Activated CD4-positive, alpha-beta memory T cell treated with anti-CD3 and anti-CD28 coated beads, Interleukin-2, amount 10 ng/mL, durations not matched to agents 7 days and 5 days (primary cell): ENCODE measurements around the gene NFATC1. TPM values are rescaled to one million over a fixed set of nuclear protein-coding genes. Genes with fewer than 3 reads are reported as not detected.
A peak's percentile ranks its signal among the peaks of the same experiment; 100 is the strongest.
"Not testable (repeated sequence)": the region's sequence is repeated elsewhere in the genome, so short reads cannot be mapped to it uniquely, and the experiment has no call there.

ENCODE experiments used
- CTCF ChIA-PET: fragments of 350-600 bp; sonication (Branson Sonifier 250); formaldehyde crosslinking; loops from one replicate; lab custom pipeline; 2021; ENCODE audit warnings: antibody characterized with exemption, inconsistent platforms; lab: Charles Lee
- POLR2A ChIA-PET: fragments of 350-600 bp; sonication (Branson Sonifier 250); formaldehyde crosslinking; loops from one replicate; lab custom pipeline; 2021; ENCODE audit warnings: antibody characterized with exemption; lab: Charles Lee
- DNase-seq: peaks from one replicate; pipeline ENCODE4 v3.0.0-alpha.2; 2020
- H3K27ac Mint-ChIP-seq: one replicate; pipeline ENCODE4 v1.8.0; 2021; ENCODE audit warnings: mild to moderate bottlenecking, mixed read lengths
- H3K27me3 Mint-ChIP-seq: one replicate; pipeline ENCODE4 v1.8.0; 2021; ENCODE audit warnings: mixed read lengths
- H3K36me3 Mint-ChIP-seq: one replicate; pipeline ENCODE4 v1.8.0; 2021; ENCODE audit warnings: low read depth, mixed read lengths
- H3K4me1 Mint-ChIP-seq: one replicate; pipeline ENCODE4 v1.8.0; 2021; ENCODE audit warnings: mixed read lengths
- H3K4me3 Mint-ChIP-seq: one replicate; pipeline ENCODE4 v1.8.0; 2021; ENCODE audit warnings: mild to moderate bottlenecking, mixed read lengths
- H3K9me3 Mint-ChIP-seq: one replicate; pipeline ENCODE4 v1.8.0; 2021; ENCODE audit warnings: mixed read lengths
- total RNA-seq, 2 experiments: library from RNA; stranded (reverse); gene quantifications; one replicate each; pipeline ENCODE4 v1.2.3, GENCODE V29; 2021

The NFATC1 gene
- total RNA-seq, 2 experiments from 2014 or later: 43.8 to 44.5 TPM

DNA sequence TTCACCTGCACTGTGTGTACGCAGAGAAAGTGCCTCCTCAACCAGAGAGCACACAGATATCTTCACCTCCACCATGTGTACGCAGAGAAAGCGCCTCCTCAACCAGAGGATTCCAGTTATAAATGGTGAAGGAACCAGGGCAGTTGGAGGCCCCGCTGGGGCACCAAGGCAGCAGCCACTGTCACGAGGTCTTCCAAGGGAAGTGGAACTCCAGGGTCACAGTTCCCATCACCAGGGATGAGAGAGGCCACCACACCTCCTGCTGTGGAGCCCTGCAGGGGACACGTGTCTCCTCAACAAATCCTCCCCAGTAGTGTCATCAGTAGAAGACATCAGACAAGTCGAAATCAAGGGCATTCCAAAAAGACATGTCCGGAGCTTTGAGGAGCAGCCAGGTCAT is 28.2 kb upstream of the NFATC1 start:
- ChIA-PET POLR2A (no interaction called here), CTCF (interaction anchor here (1.6 kb wide), 1 partner anchor 12 kb away, joined by 6 read pairs; no protein-coding TSS in a partner anchor)
- H3K27me3 Mint-ChIP-seq: no peaks in the 10 kb centered on the region
- no peak overlapping the region for H3K4me3 Mint-ChIP-seq
- H3K4me1 Mint-ChIP-seq: peaks cover 18% of the 10 kb centered on the region
- H3K27ac Mint-ChIP-seq: no peak overlapping the region
- H3K36me3 Mint-ChIP-seq: peaks cover 10% of the 10 kb centered on the region
- DNase-seq: peak; percentile 2
- no peaks in the 10 kb centered on the region for H3K9me3 Mint-ChIP-seq

DNA sequence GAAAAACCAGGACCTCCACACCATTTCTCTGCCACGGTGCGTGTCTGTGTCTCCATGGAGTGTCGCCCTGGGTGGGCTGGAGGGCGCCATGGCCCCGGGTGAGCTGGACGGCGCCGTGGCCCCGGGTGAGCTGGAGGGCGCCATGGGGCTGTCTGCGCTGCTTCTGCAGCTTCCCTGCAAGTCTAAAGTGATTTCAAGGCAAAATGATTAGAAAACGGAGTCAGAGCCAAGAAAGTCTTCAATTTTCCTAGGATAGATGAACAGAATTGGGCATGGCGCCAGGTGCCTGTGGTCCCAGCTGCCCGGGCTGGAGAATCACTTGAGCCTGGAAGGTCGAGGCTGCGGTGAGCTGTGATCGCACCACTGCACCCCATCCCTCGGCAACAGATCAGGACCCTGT is 27.7 kb upstream of the NFATC1 start:
- no peaks in the 10 kb centered on the region for H3K27me3 Mint-ChIP-seq
- H3K27ac Mint-ChIP-seq: no peak overlapping the region
- no peak overlapping the region for H3K4me3 Mint-ChIP-seq
- peaks cover 18% of the 10 kb centered on the region for H3K4me1 Mint-ChIP-seq
- H3K9me3 Mint-ChIP-seq: no peaks in the 10 kb centered on the region
- CTCF ChIA-PET: interaction anchor here (0.8 to 1.6 kb wide), 2 partner anchors 10 to 12 kb away, joined by 3 to 6 read pairs; no protein-coding TSS in a partner anchor
- DNase-seq: no peak
- H3K36me3 Mint-ChIP-seq: peaks cover 10% of the 10 kb centered on the region
- POLR2A ChIA-PET: interaction anchor here (0.8 kb wide), 1 partner anchor 24 kb away, joined by 3 read pairs; no protein-coding TSS in a partner anchor

DNA sequence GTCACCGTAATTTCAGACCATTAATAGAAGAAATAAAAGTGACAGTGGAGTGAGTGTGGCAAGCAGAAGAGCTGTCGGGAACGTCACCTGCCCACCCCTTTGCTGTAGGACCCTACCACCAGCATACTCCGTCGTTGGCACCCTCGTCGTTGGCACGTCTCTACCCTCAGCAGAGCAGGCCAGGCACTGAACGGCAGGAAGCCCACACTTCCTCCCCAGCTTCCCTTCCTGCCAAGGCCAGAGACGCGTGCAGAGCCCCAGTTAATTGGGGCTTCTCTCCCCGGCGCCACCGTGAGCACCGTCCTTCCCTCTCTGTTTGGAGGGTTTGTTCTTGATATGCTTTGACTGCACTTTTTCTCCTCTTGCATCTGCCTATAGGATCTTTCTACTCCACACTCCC is 27.0 kb upstream of the NFATC1 start:
- H3K27ac Mint-ChIP-seq: no peak overlapping the region
- no peak for DNase-seq
- H3K4me1 Mint-ChIP-seq: peaks cover 18% of the 10 kb centered on the region
- ChIA-PET POLR2A (interaction anchor here (0.8 kb wide), 1 partner anchor 23 kb away, joined by 3 read pairs; no protein-coding TSS in a partner anchor), CTCF (interaction anchor here (0.8 to 1.6 kb wide), 2 partner anchors 9 to 11 kb away, joined by 3 to 6 read pairs; no protein-coding TSS in a partner anchor)
- no peak overlapping the region for H3K4me3 Mint-ChIP-seq
- H3K27me3 Mint-ChIP-seq: no peaks in the 10 kb centered on the region
- no peaks in the 10 kb centered on the region for H3K9me3 Mint-ChIP-seq
- peaks cover 6% of the 10 kb centered on the region for H3K36me3 Mint-ChIP-seq

DNA sequence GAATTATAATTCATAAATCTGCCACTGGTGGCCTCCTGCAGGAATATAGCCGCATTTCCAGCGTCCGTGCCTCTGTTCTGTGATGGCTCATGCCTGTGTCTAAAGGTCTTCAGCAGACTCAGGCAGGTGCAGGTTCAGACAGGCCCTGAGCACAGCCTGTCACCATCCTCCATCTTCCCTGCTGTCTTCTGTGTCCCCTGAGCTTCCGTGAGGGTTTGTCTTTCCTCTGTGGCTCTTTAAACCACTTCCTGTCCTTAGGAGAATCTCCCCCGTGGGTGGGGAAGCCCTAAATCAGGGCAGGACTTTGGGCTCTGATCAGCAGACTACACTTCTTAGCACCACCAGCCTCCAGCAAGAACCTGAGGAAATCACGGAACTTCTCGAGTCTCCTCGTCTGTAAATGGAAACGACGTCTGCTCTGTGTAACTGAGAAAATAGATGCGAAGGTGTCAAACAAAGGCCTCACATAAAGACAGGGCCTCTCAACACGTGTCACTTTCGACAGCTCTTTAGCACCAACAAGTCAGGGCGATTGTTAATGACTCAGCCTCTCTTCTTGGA is 24.1 kb upstream of the NFATC1 start:
- H3K36me3 Mint-ChIP-seq: peaks cover 6% of the 10 kb centered on the region
- peaks cover 18% of the 10 kb centered on the region for H3K4me1 Mint-ChIP-seq
- DNase-seq: no peak
- ChIA-PET CTCF (no interaction called here), POLR2A (no interaction called here)
- no peak overlapping the region for H3K4me3 Mint-ChIP-seq
- peak overlapping the region; percentile 53 for H3K27ac Mint-ChIP-seq
- no peaks in the 10 kb centered on the region for H3K9me3 Mint-ChIP-seq
- no peaks in the 10 kb centered on the region for H3K27me3 Mint-ChIP-seq

DNA sequence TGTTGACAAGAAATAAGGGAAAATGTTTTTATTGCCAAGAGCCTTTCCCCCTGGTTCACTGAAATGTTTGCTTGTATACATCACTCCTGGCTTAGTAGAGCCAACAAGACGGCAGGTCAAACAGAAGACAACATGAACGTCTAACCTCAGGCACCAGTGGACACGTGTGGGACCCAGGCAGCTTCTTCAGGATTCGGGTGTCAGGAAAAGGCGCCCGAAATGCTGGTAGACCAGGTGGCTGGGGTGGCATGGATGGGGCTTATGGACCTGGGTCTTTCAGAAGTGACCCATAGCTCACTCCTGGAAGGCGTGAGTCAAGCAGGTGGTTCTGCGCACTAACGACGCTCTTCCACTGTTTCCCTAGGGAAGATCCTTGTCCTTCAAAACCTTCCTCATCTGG is 23.3 kb upstream of the NFATC1 start:
- Mint-ChIP-seq H3K4me3 (no peak overlapping the region), H3K36me3 (peaks cover 6% of the 10 kb centered on the region), H3K4me1 (peaks cover 18% of the 10 kb centered on the region), H3K9me3 (no peaks in the 10 kb centered on the region), H3K27me3 (no peaks in the 10 kb centered on the region), H3K27ac (no peak overlapping the region)
- DNase-seq: no peak
- POLR2A ChIA-PET: no interaction called here
- CTCF ChIA-PET: no interaction called here

DNA sequence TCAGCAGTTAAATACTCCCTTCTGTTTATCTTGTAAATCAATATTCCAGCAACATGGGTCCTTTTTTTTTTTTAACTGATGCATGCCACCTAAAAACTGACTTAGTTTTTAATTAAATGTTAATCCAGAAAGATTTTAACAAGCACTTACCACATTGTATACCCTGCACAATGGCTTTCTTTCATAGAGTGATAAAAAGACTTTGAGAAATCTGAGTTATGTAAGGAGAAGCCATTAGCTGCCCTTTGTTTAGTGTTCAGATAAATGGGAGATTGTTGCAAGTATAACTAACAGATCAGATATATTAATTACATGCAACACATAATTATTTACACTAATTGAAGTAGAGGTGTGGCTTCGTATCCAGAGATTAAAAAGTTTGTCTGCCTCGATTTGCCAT is 22.7 kb upstream of the NFATC1 start:
- peaks cover 7% of the 10 kb centered on the region for H3K36me3 Mint-ChIP-seq
- no peak overlapping the region for H3K4me3 Mint-ChIP-seq
- POLR2A ChIA-PET: no interaction called here
- H3K27ac Mint-ChIP-seq: no peak overlapping the region
- no peaks in the 10 kb centered on the region for H3K9me3 Mint-ChIP-seq
- peaks cover 19% of the 10 kb centered on the region for H3K4me1 Mint-ChIP-seq
- no peak for DNase-seq
- CTCF ChIA-PET: no interaction called here
- no peaks in the 10 kb centered on the region for H3K27me3 Mint-ChIP-seq

DNA sequence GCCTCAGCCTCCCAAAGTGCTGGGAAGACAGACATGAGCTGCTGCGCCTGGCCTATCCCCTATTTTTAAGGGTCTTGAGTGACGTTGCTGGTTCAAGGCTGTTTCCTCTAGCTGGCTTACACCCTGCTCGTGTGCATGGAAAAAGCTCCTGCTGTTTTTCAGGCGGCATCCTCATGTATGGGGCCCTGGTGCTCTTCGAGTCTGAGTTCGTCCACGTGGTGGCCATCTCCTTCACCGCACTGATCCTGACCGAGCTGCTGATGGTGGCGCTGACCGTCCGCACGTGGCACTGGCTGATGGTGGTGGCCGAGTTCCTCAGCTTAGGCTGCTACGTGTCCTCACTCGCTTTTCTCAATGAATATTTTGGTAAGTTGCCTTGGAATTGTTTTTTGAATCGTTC is 22.0 kb upstream of the NFATC1 start:
- no peak for DNase-seq
- POLR2A ChIA-PET: no interaction called here
- Mint-ChIP-seq H3K4me3 (no peak overlapping the region), H3K36me3 (peaks cover 9% of the 10 kb centered on the region), H3K9me3 (no peaks in the 10 kb centered on the region), H3K4me1 (peaks cover 19% of the 10 kb centered on the region), H3K27me3 (no peaks in the 10 kb centered on the region), H3K27ac (no peak overlapping the region)
- CTCF ChIA-PET: no interaction called here

DNA sequence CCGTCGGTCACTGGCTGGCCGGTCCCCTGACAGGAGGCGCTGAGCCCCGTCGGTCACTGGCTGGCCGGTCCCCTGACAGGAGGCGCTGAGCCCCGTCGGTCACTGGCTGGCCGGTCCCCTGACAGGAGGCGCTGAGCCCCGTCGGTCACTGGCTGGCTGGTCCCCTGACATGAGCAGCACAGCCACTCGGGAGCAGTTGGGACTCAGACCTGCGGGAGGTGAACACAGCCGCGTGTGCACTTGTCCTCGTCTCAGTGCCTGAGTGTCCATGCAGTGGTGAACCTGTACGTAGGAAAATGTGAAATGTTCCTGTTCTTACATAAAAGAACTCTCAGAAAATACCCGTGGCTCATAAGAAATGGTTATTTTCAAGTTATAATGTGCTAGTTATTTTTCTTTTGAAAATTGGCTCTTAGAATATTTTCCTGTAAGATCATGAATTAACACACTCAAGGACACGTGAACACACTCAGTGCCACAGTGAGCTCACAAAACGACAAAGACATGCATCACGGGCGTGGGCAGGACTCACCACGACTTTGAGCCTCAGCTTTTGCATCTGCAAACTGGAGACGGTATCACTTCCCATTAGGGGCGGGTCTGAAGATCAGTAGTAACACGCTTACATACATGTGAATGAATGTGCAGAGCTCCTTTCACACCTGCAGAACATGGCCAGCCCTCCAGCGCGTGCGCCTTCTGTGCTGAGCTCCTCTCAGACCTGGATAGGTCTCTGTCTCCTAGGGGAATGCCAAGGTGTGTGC is 21.1 kb upstream of the NFATC1 start:
- Mint-ChIP-seq H3K27me3 (no peaks in the 10 kb centered on the region), H3K9me3 (no peaks in the 10 kb centered on the region), H3K36me3 (peaks cover 7% of the 10 kb centered on the region), H3K4me3 (no peak overlapping the region), H3K4me1 (peaks cover 24% of the 10 kb centered on the region), H3K27ac (no peak overlapping the region)
- no peak for DNase-seq
- CTCF ChIA-PET: interaction anchor here (1.0 kb wide), 1 partner anchor 150 kb away, joined by 3 read pairs; no protein-coding TSS in a partner anchor
- POLR2A ChIA-PET: interaction anchor here (0.7 kb wide), 1 partner anchor 149 kb away, joined by 3 read pairs; no protein-coding TSS in a partner anchor

DNA sequence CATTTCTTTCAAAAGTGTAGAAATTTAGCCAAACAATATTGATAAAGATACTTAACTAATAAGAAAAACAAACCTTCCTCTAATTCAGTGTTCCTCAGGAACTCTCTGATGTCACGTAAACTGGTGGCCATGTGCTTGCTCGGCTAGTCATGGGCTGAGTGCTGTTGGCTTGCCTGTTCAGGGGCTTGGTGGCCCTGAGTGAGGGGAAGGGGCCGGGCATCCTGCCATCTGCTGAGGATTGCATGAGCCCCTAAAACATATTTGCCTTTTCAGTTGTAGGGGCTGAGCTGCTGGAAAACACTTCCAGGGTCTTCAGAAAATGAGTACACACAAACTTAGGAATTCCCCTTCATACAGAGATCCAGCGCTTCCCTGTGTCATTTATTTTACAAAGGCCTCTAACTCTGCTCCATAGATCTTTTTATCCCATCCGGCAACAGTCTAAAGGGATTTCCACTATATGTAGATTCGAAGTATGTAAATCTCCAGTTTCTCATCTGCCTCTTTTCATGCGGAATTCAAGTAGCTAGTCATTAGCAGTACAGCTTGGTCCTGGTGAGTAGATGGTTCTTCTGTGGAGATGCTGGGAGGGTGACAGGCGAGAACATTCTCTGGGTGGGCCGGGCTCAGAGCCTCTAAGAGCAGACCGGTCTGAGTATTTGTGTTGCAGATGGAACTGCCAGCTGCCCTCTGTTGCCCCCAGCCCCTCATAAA is 20.1 kb upstream of the NFATC1 start:
- Mint-ChIP-seq H3K4me1 (peaks cover 22% of the 10 kb centered on the region), H3K27me3 (no peaks in the 10 kb centered on the region), H3K4me3 (no peak overlapping the region), H3K27ac (no peak overlapping the region), H3K9me3 (no peaks in the 10 kb centered on the region), H3K36me3 (peaks cover 5% of the 10 kb centered on the region)
- DNase-seq: no peak
- CTCF ChIA-PET: interaction anchor here (0.5 to 1.6 kb wide), 2 partner anchors 41 to 150 kb away, joined by 3 to 6 read pairs; no protein-coding TSS in a partner anchor
- POLR2A ChIA-PET: interaction anchor here (0.6 to 0.7 kb wide), 2 partner anchors 57 to 148 kb away, joined by 3 to 5 read pairs; no protein-coding TSS in a partner anchor

DNA sequence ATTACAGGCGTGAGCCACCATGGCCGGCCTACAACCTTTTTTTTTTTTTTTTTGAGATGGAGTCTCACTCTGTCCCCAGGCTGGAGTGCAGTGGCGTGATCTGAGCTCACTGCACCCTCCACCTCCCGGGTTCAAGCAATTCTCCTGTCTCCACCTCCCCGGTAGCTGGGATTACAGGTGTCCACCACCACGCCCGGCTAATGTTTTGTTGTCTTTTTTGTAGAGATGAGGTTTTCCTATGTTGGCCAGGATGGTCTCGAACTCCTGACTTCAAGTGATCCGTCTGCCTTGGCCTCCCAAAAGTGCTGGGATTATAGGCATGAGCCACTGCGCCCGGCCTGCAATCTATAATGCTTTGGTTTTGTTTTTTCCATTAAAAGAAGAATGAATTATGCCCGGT is 19.1 kb upstream of the NFATC1 start:
- H3K9me3 Mint-ChIP-seq, H3K27me3 Mint-ChIP-seq, POLR2A ChIA-PET, H3K4me3 Mint-ChIP-seq, H3K27ac Mint-ChIP-seq, H3K36me3 Mint-ChIP-seq: not testable (repeated sequence)
- peak; percentile 10 for DNase-seq
- H3K4me1 Mint-ChIP-seq: peaks cover 16% of the 10 kb centered on the region
- CTCF ChIA-PET: interaction anchor here (1.6 kb wide), 1 partner anchor 149 kb away, joined by 6 read pairs; no protein-coding TSS in a partner anchor

DNA sequence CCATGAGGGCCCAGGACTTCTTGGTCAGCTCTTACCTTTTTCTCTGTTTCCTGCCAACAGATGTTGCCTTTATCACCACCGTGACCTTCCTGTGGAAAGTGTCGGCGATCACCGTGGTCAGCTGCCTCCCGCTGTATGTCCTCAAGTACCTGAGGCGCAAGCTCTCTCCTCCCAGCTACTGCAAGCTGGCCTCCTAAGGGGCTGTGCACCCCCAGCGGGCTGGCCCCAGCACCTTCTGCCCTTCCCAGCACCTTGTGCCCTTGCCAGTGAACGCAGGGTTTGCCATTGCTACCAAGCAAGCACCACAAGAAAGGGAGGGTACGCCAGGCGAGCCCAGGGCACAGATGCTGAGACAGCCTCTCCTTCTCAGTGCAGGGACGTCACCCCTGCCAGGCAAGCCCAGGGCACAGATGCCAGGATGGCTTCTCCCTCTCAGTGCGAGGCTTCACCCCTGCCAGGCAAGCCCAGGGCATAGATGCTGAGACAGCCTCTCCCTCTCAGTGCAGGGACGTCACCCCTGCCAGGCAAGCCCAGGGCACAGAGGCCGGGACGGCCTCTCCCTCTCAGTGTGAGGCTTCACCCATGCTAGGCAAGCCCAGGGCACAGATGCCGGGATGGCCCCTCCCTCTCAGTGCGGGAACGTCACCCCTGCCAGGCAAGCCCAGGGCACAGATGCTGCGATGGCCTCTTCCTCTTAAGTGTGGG is 18.4 kb upstream of the NFATC1 start:
- ChIA-PET POLR2A (no interaction called here), CTCF (interaction anchor here (0.8 to 4.9 kb wide), 6 partner anchors 9 to 586 kb away, joined by 3 to 44 read pairs (median 6); no protein-coding TSS in a partner anchor)
- Mint-ChIP-seq H3K27ac (no peak overlapping the region), H3K4me1 (peaks cover 14% of the 10 kb centered on the region), H3K36me3 (peaks cover 4% of the 10 kb centered on the region), H3K4me3 (no peak overlapping the region), H3K9me3 (no peaks in the 10 kb centered on the region), H3K27me3 (no peaks in the 10 kb centered on the region)
- DNase-seq: no peak

DNA sequence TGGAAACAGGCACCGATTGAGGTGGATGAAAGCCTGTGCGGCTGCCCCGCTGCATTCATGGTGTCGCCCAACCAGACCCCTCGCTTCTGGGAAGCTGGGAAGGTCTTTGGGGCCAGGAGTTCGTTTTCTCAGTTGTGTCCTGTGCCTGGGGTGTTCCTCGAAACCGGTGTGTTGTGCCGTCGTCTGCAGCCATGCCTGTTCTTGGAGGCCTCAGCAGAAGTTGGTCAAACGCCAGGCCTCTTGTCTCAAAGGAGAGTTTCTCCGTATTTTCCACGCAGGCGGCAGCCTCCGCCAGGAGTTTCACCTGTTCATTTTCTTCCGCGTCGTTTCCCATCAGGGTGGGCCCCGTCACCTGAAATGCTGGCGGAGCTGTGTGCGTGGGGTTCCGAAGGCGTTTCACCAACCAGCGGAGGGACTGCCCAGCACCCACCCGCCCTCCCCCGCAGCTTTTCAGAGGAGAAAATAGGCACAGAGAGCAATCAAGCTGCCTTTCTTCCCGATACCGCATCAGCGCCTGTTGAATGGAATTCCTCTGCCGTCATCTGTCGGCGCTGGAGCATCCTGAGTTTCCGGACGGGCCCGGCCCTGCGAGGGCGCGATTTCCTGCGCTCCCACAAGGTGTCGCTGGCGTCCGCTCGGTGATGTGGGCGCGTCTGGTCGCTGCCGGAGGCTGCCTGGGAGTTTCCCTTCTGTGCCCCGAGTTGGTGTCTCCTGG is 17.0 kb upstream of the NFATC1 start:
- H3K4me1 Mint-ChIP-seq: peaks cover 14% of the 10 kb centered on the region
- H3K4me3 Mint-ChIP-seq: no peak overlapping the region
- H3K27me3 Mint-ChIP-seq: no peaks in the 10 kb centered on the region
- H3K36me3 Mint-ChIP-seq: peaks cover 4% of the 10 kb centered on the region
- DNase-seq: peak; percentile 83
- ChIA-PET CTCF (interaction anchor here (0.8 to 4.9 kb wide), 13 partner anchors 10 to 585 kb away, joined by 3 to 44 read pairs (median 5); no protein-coding TSS in a partner anchor), POLR2A (no interaction called here)
- no peak overlapping the region for H3K27ac Mint-ChIP-seq
- H3K9me3 Mint-ChIP-seq: no peaks in the 10 kb centered on the region
